HEK293 (cell line): ENCODE measurements around the gene GPRASP3.
A peak's percentile ranks its signal among the peaks of the same experiment; 100 is the strongest.

Source experiments
- HOXD13 ChIP-seq: sonication (generic); formaldehyde crosslinking; IDR thresholded peaks from 2 replicates; pipeline ENCODE4 v1.8.0; 2022; ENCODE audit warnings: missing genetic modification reagents, borderline replicate concordance
- KLF17 ChIP-seq: fragments of 450-650 bp; formaldehyde crosslinking; IDR thresholded peaks from 2 replicates; pipeline ENCODE4 v1.5.1; 2016; ENCODE audit warnings: missing biosample characterization, missing genetic modification characterization
- KLF9 ChIP-seq: fragments of 450-650 bp; formaldehyde crosslinking; IDR thresholded peaks from 2 replicates; pipeline ENCODE4 v1.5.1; 2016; ENCODE audit warnings: missing biosample characterization, missing genetic modification characterization, low read depth
- OVOL3 ChIP-seq: fragments of 450-650 bp; formaldehyde crosslinking; IDR thresholded peaks from 2 replicates; pipeline ENCODE4 v1.5.1; 2016; ENCODE audit warnings: missing biosample characterization, missing genetic modification characterization
- SCRT2 ChIP-seq: fragments of 450-650 bp; formaldehyde crosslinking; IDR thresholded peaks from 2 replicates; pipeline ENCODE4 v1.5.1; 2016; ENCODE audit warnings: missing biosample characterization, missing genetic modification characterization
- SP3 ChIP-seq: fragments of 450-650 bp; formaldehyde crosslinking; IDR thresholded peaks from 2 replicates; pipeline ENCODE4 v1.5.1; 2016; ENCODE audit warnings: missing biosample characterization, missing genetic modification characterization
- SP7 ChIP-seq: fragments of 450-650 bp; formaldehyde crosslinking; IDR thresholded peaks from 2 replicates; pipeline ENCODE4 v1.5.1; 2016; ENCODE audit warnings: missing biosample characterization, missing genetic modification characterization
- TCF7L2 ChIP-seq: IDR thresholded peaks from 2 replicates; pipeline ENCODE4 v1.6.1; 2011; ENCODE audit warnings: low read depth, mild to moderate bottlenecking, inconsistent platforms, low read length, moderate library complexity, borderline replicate concordance
- ZBTB48 ChIP-seq: fragments of 450-650 bp; formaldehyde crosslinking; IDR thresholded peaks from 2 replicates; pipeline ENCODE4 v1.5.1; 2016; ENCODE audit warnings: missing biosample characterization, missing genetic modification characterization
- ZBTB49 ChIP-seq: fragments of 450-650 bp; formaldehyde crosslinking; IDR thresholded peaks from 2 replicates; pipeline ENCODE4 v1.5.1; 2016; ENCODE audit warnings: missing biosample characterization, missing genetic modification characterization, low read depth
- ZFP3 ChIP-seq: fragments of 450-650 bp; formaldehyde crosslinking; IDR thresholded peaks from 2 replicates; pipeline ENCODE4 v1.5.1; 2016; ENCODE audit warnings: low read depth, missing biosample characterization, missing genetic modification characterization
- ZNF155 ChIP-seq: fragments of 450-650 bp; formaldehyde crosslinking; IDR thresholded peaks from 2 replicates; pipeline ENCODE4 v1.5.1; 2016; ENCODE audit warnings: missing biosample characterization, missing genetic modification characterization
- ZNF157 ChIP-seq: fragments of 450-650 bp; formaldehyde crosslinking; IDR thresholded peaks from 2 replicates; pipeline ENCODE4 v1.5.1; 2016; ENCODE audit warnings: missing biosample characterization, missing genetic modification characterization
- ZNF2 ChIP-seq: fragments of 450-650 bp; formaldehyde crosslinking; IDR thresholded peaks from 2 replicates; pipeline ENCODE4 v1.5.1; 2016; ENCODE audit warnings: missing biosample characterization, missing genetic modification characterization
- ZNF211 ChIP-seq: fragments of 450-650 bp; formaldehyde crosslinking; IDR thresholded peaks from 2 replicates; pipeline ENCODE4 v1.5.1; 2016; ENCODE audit warnings: low read depth, missing biosample characterization, missing genetic modification characterization
- ZNF24 ChIP-seq: fragments of 450-650 bp; formaldehyde crosslinking; IDR thresholded peaks from 2 replicates; pipeline ENCODE4 v1.5.1; 2016; ENCODE audit warnings: missing biosample characterization, missing genetic modification characterization
- ZNF302 ChIP-seq: fragments of 450-650 bp; formaldehyde crosslinking; IDR thresholded peaks from 2 replicates; pipeline ENCODE4 v1.5.1; 2016; ENCODE audit warnings: missing biosample characterization, missing genetic modification characterization, low read depth
- ZNF324 ChIP-seq: fragments of 450-650 bp; formaldehyde crosslinking; IDR thresholded peaks from 2 replicates; pipeline ENCODE4 v1.5.1; 2016; ENCODE audit warnings: missing biosample characterization, missing genetic modification characterization
- ZNF350 ChIP-seq: fragments of 450-650 bp; formaldehyde crosslinking; IDR thresholded peaks from 2 replicates; pipeline ENCODE4 v1.5.0; 2017; ENCODE audit warnings: missing biosample characterization, mild to moderate bottlenecking, missing genetic modification characterization
- ZNF391 ChIP-seq: fragments of 450-650 bp; formaldehyde crosslinking; IDR thresholded peaks from 2 replicates; pipeline ENCODE4 v1.5.1; 2016; ENCODE audit warnings: low read depth, missing biosample characterization, missing genetic modification characterization, borderline replicate concordance
- ZNF558 ChIP-seq: fragments of 450-650 bp; formaldehyde crosslinking; IDR thresholded peaks from 2 replicates; pipeline ENCODE4 v1.5.1; 2016; ENCODE audit warnings: missing biosample characterization, missing genetic modification characterization
- ZNF629 ChIP-seq: fragments of 450-650 bp; formaldehyde crosslinking; IDR thresholded peaks from 2 replicates; pipeline ENCODE4 v1.5.1; 2017; ENCODE audit warnings: missing biosample characterization, missing genetic modification characterization
- ZNF654 ChIP-seq: fragments of 450-650 bp; formaldehyde crosslinking; IDR thresholded peaks from 2 replicates; pipeline ENCODE4 v1.5.1; 2016; ENCODE audit warnings: low read depth, missing biosample characterization, missing genetic modification characterization
- ZNF660 ChIP-seq: fragments of 450-650 bp; IDR thresholded peaks from 2 replicates; pipeline ENCODE4 v1.5.1; 2018; ENCODE audit warnings: missing biosample characterization, mild to moderate bottlenecking, missing genetic modification characterization
- ZNF76 ChIP-seq: fragments of 450-650 bp; formaldehyde crosslinking; IDR thresholded peaks from 2 replicates; pipeline ENCODE4; 2016; ENCODE audit warnings: low read depth, missing biosample characterization, missing genetic modification characterization, borderline replicate concordance
- ZNF785 ChIP-seq: fragments of 450-650 bp; formaldehyde crosslinking; IDR thresholded peaks from 2 replicates; pipeline ENCODE4 v1.5.1; 2016; ENCODE audit warnings: missing biosample characterization, missing genetic modification characterization
- ZNF843 ChIP-seq: fragments of 450-650 bp; formaldehyde crosslinking; IDR thresholded peaks from 2 replicates; pipeline ENCODE4 v1.5.1; 2016; ENCODE audit warnings: missing biosample characterization, missing genetic modification characterization
- ZXDB ChIP-seq: fragments of 450-650 bp; formaldehyde crosslinking; IDR thresholded peaks from 2 replicates; pipeline ENCODE4 v1.5.1; 2016; ENCODE audit warnings: missing biosample characterization, missing genetic modification characterization
- TF ChIP-seq, protein P1 (sequence below): fragments of 450-650 bp; formaldehyde crosslinking; IDR thresholded peaks from 2 replicates; pipeline ENCODE4 v1.5.1; 2016; ENCODE audit warnings: missing biosample characterization, missing genetic modification characterization
- TF ChIP-seq, protein P2 (sequence below): fragments of 450-650 bp; formaldehyde crosslinking; IDR thresholded peaks from 2 replicates; pipeline ENCODE4; 2016; ENCODE audit warnings: missing biosample characterization, missing genetic modification characterization
- TF ChIP-seq, protein P3 (sequence below): fragments of 450-650 bp; formaldehyde crosslinking; IDR thresholded peaks from 2 replicates; pipeline ENCODE4 v1.5.1; 2016; ENCODE audit warnings: missing biosample characterization, missing genetic modification characterization

Gene GPRASP3

DNA sequence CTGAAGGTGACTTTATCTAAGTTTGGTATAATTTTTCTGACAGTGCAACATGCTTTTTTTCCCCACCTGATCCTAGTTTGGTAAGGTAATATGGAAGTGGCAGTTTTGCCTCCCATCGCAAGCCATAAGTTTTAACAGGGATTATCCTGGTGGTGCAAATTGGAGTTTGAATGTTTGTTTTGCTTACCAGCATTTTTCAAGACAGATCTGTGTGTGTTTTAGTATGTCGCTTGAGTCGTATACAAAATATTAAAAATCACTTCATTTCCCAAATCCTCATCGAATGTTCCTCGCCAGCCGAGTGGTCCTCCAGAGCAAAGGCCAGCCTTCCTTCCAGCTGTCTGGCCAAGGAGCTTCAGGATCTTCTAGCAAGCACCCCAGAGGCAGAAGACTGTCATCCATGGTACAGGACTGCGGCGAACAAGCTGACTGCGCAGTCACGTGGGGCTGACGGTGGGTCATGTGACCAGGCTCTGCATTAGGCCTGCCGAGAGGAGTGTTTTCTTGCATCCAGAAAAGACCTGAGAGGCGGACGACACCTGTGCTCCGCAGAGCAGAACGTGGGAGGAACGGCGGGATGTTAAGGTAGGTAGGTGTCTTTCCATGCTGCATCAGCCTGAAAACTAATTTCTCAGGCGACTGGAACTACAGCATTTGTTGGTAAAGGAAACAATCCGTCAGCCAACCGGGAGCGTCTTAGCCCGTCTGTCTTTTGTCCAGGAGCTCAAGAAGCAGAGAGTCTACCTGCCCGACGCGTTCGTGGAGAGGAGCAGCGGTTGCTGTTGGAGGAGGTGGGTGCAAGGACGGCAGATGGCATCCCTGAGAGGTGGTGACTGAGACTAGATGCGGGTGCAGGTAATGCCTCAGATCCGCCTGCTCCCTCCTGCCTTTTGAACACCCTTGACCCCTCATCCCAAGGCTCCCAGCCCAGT is at the start of gene GPRASP3 (continued):
- no peak for TF ChIP-seq ZBTB48 (tag by site-specific recombination)
- no peak for TF ChIP-seq ZNF654 (tag by site-specific recombination)
- no peak for TF ChIP-seq ZFP3 (tag by site-specific recombination)
- TF ChIP-seq, protein P1, sequence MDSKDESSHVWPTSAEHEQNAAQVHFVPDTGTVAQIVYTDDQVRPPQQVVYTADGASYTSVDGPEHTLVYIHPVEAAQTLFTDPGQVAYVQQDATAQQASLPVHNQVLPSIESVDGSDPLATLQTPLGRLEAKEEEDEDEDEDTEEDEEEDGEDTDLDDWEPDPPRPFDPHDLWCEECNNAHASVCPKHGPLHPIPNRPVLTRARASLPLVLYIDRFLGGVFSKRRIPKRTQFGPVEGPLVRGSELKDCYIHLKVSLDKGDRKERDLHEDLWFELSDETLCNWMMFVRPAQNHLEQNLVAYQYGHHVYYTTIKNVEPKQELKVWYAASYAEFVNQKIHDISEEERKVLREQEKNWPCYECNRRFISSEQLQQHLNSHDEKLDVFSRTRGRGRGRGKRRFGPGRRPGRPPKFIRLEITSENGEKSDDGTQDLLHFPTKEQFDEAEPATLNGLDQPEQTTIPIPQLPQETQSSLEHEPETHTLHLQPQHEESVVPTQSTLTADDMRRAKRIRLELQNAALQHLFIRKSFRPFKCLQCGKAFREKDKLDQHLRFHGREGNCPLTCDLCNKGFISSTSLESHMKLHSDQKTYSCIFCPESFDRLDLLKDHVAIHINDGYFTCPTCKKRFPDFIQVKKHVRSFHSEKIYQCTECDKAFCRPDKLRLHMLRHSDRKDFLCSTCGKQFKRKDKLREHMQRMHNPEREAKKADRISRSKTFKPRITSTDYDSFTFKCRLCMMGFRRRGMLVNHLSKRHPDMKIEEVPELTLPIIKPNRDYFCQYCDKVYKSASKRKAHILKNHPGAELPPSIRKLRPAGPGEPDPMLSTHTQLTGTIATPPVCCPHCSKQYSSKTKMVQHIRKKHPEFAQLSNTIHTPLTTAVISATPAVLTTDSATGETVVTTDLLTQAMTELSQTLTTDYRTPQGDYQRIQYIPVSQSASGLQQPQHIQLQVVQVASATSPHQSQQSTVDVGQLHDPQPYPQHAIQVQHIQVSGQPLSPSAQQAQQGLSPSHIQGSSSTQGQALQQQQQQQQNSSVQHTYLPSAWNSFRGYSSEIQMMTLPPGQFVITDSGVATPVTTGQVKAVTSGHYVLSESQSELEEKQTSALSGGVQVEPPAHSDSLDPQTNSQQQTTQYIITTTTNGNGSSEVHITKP (tag by site-specific recombination) = no peak
- TF ChIP-seq KLF9 (tag by site-specific recombination) = no peak
- 0 out of 2 replicates have a peak, but pooled peaks have one; percentile 13 for TF ChIP-seq ZNF843 (tag by site-specific recombination)
- no peak for TF ChIP-seq ZNF2 (tag by site-specific recombination)
- TF ChIP-seq KLF17 = no peak
- TF ChIP-seq, protein P2, sequence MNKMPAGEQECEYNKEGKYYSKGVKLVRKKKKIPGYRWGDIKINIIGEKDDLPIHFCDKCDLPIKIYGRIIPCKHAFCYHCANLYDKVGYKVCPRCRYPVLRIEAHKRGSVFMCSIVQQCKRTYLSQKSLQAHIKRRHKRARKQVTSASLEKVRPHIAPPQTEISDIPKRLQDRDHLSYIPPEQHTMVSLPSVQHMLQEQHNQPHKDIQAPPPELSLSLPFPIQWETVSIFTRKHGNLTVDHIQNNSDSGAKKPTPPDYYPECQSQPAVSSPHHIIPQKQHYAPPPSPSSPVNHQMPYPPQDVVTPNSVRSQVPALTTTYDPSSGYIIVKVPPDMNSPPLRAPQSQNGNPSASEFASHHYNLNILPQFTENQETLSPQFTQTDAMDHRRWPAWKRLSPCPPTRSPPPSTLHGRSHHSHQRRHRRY (tag by site-specific recombination) = no peak
- TF ChIP-seq SCRT2 (tag by site-specific recombination) = no peak
- TF ChIP-seq ZNF785 (tag by site-specific recombination) = no peak
- TF ChIP-seq SP7 (tag by site-specific recombination) = peak; percentile 45; the same call in 1 of the 2 replicates
- TF ChIP-seq ZNF660 = no peak
- no peak for TF ChIP-seq ZBTB49
- TF ChIP-seq TCF7L2 = no peak
- no peak for TF ChIP-seq ZNF211 (tag by site-specific recombination)
- no peak for TF ChIP-seq ZNF350 (tag by site-specific recombination)
- TF ChIP-seq ZNF629 (tag by site-specific recombination) = peak; percentile 37; the same call in 1 of the 2 replicates
- TF ChIP-seq ZNF324 (tag by site-specific recombination) = peak; percentile 21; the same call in 1 of the 2 replicates
- no peak for TF ChIP-seq OVOL3 (tag by site-specific recombination)
- TF ChIP-seq, protein P3, sequence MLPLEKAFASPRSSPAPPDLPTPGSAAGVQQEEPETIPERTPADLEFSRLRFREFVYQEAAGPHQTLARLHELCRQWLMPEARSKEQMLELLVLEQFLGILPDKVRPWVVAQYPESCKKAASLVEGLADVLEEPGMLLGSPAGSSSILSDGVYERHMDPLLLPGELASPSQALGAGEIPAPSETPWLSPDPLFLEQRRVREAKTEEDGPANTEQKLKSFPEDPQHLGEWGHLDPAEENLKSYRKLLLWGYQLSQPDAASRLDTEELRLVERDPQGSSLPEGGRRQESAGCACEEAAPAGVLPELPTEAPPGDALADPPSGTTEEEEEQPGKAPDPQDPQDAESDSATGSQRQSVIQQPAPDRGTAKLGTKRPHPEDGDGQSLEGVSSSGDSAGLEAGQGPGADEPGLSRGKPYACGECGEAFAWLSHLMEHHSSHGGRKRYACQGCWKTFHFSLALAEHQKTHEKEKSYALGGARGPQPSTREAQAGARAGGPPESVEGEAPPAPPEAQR (tag by site-specific recombination) = no peak
- TF ChIP-seq ZNF157 (tag by site-specific recombination) = no peak
- TF ChIP-seq SP3 (tag by site-specific recombination) = no peak
- peak; percentile 76 for TF ChIP-seq ZXDB
- TF ChIP-seq ZNF391 (tag by site-specific recombination) = no peak
- TF ChIP-seq ZNF558 (tag by site-specific recombination) = no peak
- TF ChIP-seq HOXD13 = no peak
- no peak for TF ChIP-seq ZNF302 (tag by site-specific recombination)
- no peak for TF ChIP-seq ZNF155
- peak; percentile 81 for TF ChIP-seq ZNF24 (tag by site-specific recombination)
- TF ChIP-seq ZNF76 (tag by site-specific recombination) = no peak
